ENCODE data around the gene ANKRD53. TPM values are rescaled to one million over a fixed set of nuclear protein-coding genes. Genes with fewer than 3 reads are reported as not detected.
"Not testable (repeated sequence)": the region's sequence is repeated elsewhere in the genome, so short reads cannot be mapped to it uniquely, and the experiment has no call there.

The ANKRD53 gene
- total RNA-seq, 2 experiments from 2014 or later: not detected

DNA sequence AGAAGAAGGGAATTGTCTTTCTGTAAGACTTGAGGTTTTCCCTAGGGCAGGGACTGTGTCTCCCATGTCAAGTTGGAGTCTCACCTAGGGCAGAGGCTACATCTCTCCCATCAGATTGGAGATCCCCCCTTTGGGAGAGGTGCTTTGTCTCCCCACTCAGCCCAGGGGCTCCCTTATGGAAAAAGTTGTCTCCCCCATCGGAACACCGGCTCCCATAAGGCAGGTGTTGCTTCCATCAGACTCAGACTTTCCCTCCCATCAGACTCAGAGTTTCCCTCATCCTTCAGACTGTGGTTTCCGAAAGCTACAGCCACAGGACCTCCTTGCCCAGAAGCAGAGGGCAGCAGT is 5.8 kb downstream of the ANKRD53 start:
- POLR2A ChIA-PET: no interaction called here
- CTCF ChIA-PET: interaction anchor here (0.9 to 4.0 kb wide), 7 partner anchors 10 to 112 kb away, joined by 3 to 24 read pairs (median 5); no protein-coding TSS in a partner anchor

DNA sequence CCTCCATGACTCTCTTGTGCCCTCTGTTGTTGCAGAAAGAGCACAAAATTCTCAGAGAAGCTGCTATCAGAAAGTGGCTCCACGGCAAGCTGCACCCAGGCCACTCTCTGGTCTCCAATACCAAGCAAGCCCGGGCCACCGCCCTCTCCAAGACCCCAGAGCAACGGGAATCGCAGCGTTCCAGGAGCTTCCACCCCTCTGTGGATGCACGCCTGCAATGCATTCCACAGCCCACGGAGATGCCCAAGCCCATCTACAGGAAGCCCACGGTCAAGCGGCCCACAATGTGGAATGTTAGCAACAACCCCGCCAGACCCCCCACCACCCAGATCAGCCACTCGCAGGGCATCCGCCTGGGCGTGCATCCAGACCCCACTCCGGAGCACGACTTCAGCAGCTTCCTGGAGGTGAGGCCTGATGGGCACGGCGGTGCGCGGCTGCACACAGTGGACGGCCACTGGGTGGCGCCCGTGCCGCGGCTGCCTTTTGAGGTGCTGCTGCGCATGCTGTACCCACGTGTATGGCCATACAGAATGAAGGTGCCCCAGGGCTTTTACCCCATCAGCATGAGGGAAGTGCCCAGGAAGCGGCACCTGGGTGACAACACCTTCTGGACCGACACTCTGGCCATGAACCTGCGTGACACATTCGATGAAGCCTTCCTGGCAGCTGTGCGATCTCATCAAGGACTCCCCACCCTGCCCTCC is 6.3 kb downstream of the ANKRD53 start:
- CTCF ChIA-PET: interaction anchor here (0.9 to 4.0 kb wide), 8 partner anchors 11 to 188 kb away, joined by 3 to 24 read pairs (median 4); no protein-coding TSS in a partner anchor
- POLR2A ChIA-PET: interaction anchor here (0.6 kb wide), 1 partner anchor 11 kb away, joined by 3 read pairs; no protein-coding TSS in a partner anchor

DNA sequence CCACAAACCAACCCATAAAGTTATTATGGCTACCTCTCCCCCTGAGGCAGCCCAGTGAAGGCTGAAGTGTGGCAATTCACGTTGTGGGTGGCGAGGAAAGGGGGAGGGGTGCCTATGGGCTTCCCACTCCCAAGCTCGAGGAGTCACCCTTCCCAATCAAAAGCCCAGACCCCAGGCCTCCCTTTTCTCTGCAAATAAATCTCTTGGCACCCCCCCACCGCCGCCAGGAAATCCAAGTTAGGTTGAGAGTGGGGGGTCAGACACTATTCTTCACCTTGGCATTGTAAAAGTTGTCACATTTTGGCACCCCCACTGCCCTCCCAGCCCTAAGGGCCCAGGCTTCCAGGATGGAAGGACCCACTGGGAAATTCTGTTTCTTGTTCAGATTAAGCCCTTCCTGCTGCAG is 6.9 kb downstream of the ANKRD53 start:
- ChIA-PET POLR2A (interaction anchor here (0.6 kb wide), 1 partner anchor 12 kb away, joined by 3 read pairs; no protein-coding TSS in a partner anchor), CTCF (interaction anchor here (0.9 to 4.0 kb wide), 6 partner anchors 14 to 189 kb away, joined by 3 to 24 read pairs (median 8); no protein-coding TSS in a partner anchor)

DNA sequence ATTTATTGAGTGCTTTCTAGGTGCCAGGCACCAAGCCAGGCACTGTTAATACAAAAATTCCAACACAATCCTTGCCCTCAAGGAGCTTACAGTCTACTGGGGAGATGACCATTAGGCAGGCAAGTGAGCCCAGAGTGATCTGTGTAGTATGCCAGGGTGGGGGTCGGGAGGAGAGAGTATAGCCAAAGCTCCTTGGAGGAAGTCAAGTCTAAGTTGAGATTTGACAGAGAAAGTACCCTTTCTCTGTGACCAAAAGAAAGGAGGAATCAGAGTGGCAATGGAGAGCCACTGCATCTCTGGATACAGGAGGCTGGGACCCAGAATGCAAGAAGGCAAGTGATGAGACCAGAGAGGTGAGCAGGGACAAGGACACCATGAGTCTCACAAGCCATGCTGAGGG is 7.5 kb downstream of the ANKRD53 start:
- ChIA-PET CTCF (interaction anchor here (0.6 to 4.0 kb wide), 6 partner anchors 8 to 190 kb away, joined by 3 to 24 read pairs (median 8); no protein-coding TSS in a partner anchor), POLR2A (interaction anchor here (0.6 kb wide), 1 partner anchor 60 kb away, joined by 3 read pairs; no protein-coding TSS in a partner anchor)

DNA sequence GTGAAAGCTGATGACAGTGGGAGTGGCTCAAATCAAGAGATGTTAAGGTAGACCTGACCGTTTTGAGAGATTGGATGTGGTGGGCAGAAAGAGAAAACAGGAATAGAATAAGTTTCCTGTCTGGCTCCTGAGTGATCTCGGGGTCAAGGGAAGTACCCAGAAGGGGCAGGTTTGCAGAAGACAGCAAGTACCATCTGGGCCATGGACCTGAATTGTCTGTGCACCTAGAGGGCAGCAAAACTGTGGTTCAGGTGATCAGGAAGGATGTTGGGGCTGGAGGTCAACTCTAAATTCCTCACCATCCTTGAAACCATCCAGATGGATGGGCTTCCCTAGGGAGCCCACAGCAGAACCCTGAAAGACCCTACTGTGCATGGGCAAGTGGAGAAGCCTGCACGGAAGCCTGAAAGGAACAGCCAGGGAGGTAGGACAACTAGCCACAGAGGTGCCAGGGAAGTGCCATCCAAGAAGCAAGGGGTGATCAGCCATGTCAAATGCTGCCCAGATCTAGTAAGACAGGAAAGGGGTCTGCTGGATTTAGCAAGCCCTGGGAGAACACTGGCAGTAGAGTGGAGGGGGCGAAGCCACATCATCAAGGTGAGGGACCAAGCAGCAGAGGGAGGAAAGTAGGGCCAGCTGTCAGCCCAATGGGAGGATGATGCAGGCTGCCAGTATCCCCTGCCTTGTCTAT is 8.2 kb downstream of the ANKRD53 start:
- ChIA-PET POLR2A (interaction anchor here (0.6 kb wide), 1 partner anchor 59 kb away, joined by 3 read pairs; no protein-coding TSS in a partner anchor), CTCF (interaction anchor here (0.6 to 2.3 kb wide), 4 partner anchors 9 to 172 kb away, joined by 3 to 14 read pairs (median 3); no protein-coding TSS in a partner anchor)

DNA sequence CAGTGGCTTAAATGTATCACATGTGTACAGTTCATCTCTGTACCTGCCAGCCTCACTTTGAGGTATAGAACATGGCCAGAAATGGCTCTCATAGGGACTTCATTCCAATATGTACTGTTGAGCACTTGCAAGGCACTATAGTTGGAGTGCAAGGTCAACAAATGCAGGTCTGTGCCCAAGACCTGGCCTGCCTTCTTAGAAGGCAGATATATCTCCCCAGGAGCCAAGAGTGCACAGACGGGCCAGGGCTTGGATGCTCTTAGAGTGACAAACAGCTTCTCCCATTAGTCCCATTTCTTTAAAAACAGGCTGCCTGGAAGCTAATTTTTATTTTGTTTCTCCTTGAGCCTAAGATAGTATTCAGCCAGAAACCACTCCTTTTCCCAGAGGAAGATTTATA is 9.0 kb downstream of the ANKRD53 start:
- ChIA-PET POLR2A (no interaction called here), CTCF (no interaction called here)

DNA sequence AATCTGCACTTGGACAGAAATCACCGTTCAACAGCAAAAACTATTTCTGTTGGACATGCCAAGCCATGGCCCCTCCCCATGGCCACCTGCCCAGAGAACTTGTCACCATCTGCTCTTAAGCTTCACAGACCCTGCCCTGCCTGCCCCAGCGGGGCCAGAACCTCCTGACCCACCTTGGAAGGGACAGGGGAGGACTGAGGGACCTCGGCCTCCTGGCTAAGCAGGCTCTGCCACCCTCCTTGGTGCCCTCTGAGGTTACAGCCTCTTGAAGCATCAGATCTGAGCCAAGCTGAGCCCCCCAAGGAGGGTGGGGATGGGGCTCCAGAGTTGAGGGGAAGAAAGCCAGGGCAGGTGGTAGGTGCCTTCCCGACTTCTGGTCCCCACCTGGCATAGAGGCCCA is 9.7 kb downstream of the ANKRD53 start:
- ChIA-PET CTCF (no interaction called here), POLR2A (no interaction called here)

DNA sequence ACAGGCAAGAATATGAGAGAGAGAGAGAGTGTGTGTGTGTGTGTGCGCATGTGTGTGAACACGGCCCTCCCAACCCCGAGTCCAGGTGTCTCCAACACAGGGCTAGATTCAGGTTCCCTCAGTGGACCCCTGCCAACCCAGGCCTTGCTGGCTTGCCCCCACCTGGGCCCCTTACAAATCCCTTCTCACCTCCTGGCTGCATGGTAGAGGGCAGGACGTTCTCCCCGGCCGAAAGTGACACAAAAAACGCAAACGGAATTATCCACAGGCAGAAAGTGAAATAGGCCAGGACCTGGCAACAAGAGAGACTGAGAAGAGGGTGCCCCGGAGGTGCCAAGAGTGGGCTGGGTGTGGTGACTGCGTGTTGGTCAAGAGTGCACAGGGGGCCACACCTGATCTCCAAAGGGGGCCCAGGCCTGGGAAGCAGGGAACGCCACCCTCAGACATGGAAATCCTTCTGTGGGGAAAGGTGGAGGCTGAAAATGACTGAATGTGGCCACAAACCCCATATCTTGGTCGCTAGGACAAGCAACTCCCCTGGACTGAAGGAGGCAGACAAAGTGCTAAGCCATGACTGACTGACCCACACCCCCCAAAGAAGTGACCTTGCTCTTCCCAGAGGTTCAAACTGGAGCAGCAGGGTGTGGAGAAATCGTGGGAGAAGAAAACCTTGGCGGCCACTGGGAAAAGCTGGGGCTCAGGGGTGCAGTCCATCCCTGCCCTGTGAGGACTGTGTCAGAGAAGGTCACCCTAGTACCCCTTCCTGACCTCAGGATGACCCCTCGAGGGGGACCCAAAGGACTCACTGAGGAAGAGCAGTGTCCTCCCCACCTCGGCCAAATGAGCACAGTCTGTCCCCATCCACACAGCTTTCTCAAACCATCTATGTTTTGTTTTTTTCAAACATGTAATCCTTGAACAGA is 10.6 kb downstream of the ANKRD53 start:
- CTCF ChIA-PET: interaction anchor here (1.2 kb wide), 1 partner anchor 13 kb away, joined by 3 read pairs; no protein-coding TSS in a partner anchor
- POLR2A ChIA-PET: no interaction called here

DNA sequence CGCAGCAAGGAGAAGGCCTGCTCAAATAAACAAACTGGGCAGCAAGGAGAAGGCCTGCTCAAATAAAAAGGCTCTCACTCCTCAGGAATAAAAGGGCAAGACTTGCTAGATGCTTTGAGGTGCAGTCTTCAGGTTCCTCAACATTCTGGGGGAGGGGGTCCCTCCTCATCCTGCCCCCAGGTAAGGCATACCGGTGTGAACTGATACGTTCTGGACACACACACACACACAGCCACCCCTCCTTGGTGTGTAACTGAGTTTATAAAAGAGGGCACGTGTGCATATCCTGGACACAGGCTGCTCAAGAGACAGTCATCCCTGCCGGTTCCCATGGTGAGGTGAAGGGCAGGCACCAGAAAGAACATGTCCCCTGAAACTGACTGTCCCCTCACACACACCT is 11.8 kb downstream of the ANKRD53 start:
- ChIA-PET CTCF (interaction anchor here (1.2 kb wide), 1 partner anchor 11 kb away, joined by 3 read pairs; no protein-coding TSS in a partner anchor), POLR2A (no interaction called here)

DNA sequence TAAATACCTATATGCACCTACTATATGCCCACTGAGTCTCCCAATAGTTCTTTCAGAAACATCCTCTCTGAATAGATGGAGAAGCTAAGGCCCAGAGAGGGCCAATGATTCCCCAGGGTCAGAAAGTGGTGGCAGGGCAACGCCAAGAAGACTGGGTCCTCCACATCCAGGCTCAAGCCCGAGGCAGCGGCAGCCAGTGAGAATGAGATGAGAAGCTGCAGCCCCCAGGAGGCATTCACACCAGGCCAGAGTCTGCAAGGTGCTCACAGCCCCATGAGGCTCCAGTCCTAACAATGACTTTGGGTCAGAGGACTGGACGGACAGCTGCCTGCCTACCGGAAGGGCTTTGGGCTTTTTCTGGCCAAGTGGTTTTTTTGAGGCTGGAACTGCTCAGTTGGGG is 12.7 kb downstream of the ANKRD53 start:
- ChIA-PET CTCF (interaction anchor here (1.1 kb wide), 1 partner anchor 13 kb away, joined by 3 read pairs; no protein-coding TSS in a partner anchor), POLR2A (no interaction called here)

DNA sequence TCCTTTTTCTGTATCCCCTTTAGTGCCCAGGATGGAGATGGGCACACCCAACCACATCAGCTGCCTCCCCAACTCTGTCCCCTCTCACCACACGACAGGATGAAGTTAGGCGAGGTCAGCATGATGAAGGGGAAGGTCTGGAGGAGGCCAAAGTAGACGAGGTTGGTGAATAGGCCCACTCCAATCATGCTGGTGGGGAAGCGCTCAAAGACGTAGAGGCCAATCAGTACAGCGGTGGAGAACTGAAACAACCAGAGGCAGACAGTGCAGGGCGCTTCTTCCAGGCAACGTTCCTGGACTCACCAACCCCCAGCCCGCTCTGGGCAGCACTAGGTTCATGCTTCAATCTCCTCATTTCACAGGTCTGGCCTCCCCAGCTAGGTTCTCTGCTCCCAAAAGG is 13.3 kb downstream of the ANKRD53 start:
- CTCF ChIA-PET: interaction anchor here (0.7 to 1.1 kb wide), 3 partner anchors 12 to 24 kb away, joined by 3 read pairs; no protein-coding TSS in a partner anchor
- POLR2A ChIA-PET: no interaction called here

DNA sequence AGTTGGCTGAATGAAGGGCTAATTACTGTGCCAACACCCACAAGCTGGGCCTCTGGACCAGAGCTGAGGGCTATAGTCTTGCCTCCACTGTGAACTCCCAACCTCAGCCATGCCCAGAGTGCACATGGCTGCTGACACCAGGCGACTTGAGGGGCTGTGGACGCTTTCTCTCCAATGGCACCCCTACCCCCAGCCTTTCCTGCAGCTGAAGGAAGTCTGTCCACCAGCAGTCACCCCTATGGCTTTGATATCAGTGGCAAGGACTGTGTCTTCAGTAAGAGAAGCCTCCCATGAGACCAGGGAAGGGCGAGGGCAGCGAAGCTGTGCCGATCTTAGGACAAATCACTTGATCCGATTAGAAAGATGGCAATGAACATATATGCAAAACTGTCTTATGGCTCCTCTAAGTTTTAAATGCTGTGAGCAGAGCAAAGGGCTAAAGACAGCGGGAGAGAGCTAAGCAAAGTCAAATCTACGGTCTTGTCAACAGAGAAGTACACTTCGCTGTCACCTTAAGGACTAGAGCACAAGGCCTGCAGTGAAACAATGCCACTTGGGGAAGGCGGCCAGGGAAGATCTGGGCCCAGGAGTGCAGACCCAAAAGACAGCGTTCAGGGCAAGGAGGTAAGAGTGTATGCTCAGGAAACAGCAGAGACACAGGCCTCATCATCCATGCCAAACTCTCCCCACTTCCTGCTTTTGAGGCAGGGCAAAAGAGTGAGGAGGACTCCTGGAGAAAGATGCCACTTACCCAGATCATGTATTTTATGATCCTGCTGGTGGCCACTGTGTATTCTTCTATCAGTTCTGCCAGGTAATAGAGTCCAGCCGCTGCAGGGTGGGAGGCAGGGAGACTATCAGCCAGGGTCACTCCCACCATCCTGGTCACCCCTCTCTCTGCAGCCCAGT is 14.8 kb downstream of the ANKRD53 start:
- ChIA-PET CTCF (interaction anchor here (1.0 to 1.2 kb wide), 2 partner anchors 8 to 45 kb away, joined by 3 to 5 read pairs; no protein-coding TSS in a partner anchor), POLR2A (no interaction called here)

DNA sequence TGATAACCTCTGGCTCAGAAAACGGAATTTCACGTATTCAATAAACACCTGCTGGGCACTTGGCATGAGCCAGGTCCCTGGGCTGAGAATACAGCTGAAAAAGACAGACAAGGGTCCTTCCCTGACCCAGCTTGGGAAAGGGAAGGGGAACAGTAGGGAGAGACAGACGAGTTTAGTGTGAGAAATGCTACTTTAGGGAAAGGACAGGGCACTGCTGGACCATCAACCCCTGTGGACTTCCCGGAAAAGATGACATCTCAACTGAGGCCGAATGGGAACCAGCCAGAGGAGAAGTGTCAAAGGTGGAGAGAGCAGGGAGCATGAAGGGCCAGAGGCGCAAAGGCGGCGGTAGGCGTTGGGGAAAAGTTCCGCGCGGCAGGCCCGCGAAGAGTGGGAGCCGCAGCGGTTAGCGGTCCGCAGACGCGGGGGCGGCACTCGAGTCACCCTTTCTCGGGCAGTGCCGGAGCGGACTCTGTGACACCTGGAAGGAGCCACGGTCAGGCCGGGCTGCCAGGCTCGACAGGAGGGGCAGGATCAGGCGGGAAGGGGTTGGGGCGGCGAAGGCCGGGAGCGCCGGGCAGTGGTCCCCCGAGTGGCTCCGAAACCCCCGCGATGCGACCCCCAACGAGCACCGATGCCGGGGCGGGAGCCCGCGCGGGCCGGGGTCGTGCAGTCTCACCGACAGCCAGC is 15.7 kb downstream of the ANKRD53 start:
- POLR2A ChIA-PET: no interaction called here
- CTCF ChIA-PET: no interaction called here

DNA sequence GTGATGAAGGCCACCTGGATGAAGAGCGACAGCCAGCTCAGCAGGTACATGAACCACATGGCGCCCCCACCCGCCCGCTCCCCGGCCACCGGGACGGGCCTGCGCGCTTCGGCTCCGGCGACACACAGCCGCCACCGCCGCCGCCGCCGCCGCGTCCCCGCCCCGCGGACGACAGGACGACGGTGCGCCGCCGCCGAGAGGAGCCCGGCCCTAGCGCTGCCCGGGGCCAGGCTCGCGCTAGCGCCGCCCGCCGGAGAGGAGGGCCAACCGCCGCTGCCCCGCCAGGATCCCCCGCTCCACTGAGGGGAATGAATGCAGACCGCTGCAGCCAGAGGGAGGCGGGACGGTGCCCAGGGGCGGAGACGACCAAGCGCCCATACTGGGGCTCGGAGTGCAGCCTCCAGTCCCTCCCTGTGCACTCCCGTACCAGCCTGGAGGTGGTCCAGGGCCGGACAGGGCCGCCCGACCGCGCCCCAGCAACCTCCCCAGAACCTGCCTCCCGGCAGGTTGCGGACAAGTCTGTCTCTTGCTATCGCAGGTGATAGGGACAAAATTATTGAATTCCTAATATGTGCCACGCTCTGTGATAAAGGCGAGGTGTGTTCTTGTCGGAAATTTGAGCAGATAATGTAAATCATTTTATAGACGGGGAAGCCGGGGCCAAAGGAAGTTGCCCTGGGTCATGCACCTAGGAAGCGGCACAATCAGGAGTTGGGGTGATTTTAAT is 16.4 kb downstream of the ANKRD53 start, which contains the start of gene TEX261:
TSS of gene TEX261 (minus strand) at position 175 of the 727 bp plus-strand sequence. CDS start at position 59, 116 bp downstream.
- CTCF ChIA-PET: no interaction called here
- POLR2A ChIA-PET: no interaction called here

DNA sequence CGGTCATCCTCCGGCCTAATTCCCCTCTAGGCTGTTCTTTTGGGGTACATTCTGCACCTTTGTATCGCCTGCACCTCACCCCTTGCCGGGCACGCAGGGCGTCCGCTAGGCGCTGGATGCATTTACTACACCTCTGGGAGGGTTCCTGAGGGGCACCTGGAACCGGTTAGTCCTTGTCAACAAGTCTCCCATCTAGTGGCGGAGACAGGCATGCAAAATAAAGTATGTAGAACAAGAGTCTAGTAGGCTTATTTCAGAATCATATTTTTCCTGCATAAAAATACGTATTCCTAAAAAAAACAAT is 16.9 kb downstream of the ANKRD53 start:
- ChIA-PET CTCF (no interaction called here), POLR2A (no interaction called here)

DNA sequence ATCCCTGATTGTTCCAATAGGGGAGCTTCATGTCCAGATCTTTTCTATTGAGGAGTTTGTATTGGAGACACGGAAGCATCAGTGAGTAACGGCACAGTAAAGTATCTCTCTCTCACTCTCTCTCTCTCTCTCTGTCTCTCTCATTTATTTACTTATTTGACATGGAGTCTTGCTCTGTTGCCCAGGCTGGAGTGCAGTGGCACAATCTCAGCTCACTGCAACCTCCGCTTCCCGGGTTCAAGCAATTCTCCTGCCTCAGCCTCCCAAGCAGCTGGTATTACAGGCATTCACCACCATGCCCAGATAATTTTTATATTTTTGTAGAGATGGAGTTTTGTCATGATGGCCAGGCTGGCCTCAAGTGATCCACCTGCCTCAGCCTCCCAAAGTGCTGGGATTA is 20.5 kb downstream of the ANKRD53 start:
- POLR2A ChIA-PET: not testable (repeated sequence)
- CTCF ChIA-PET: interaction anchor here (2.1 kb wide), 1 partner anchor 14 kb away, joined by 12 read pairs; no protein-coding TSS in a partner anchor

DNA sequence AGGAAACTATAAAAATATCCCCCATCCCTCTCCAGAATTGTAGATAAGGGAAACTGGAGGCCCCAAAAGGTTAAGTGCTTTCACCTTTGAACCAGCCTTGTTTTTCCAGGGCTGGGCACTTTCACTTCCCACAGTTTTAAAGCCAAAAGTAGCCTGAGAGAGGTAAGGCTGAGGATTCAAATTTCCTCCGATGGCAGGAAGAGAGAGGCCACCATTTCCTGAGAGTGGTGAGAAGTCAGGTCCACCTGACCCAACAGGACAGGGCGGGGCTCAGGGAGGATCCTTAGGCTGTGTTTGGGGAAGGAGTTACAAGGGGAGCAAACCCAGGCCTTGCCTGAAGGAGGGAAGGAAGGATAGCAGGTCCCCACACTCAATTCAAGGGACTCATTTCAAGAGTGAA is 20.9 kb downstream of the ANKRD53 start:
- ChIA-PET CTCF (interaction anchor here (2.1 to 3.4 kb wide), 2 partner anchors 14 to 34 kb away, joined by 12 to 28 read pairs; no protein-coding TSS in a partner anchor), POLR2A (no interaction called here)
